GM23338 (cell line): ENCODE measurements around the gene DTL. TPM values are rescaled to one million over a fixed set of nuclear protein-coding genes. Genes with fewer than 3 reads are reported as not detected.

ENCODE experiments used
- ATAC-seq: fragments of 200-7000 bp; cut with Tn5 transposase; 3 replicates; pipeline ENCODE4 v1.9.1; 2020
- DNase-seq: peaks from one replicate; pipeline ENCODE4 v3.0.0-alpha.2; 2015; ENCODE audit warnings: low spot score
- H2AFZ ChIP-seq: fragments of 200-600 bp; sonication (generic); 2 replicates; pipeline ENCODE4 v1.8.0; 2016; ENCODE audit warnings: antibody characterized with exemption, mild to moderate bottlenecking, moderate library complexity
- H3F3A ChIP-seq: fragments of 200-600 bp; sonication (generic); replicated peaks from 2 replicates; pipeline ENCODE4 v1.8.0; 2017; ENCODE audit warnings: antibody characterized with exemption, mixed run types, low read depth
- H3K27ac ChIP-seq: fragments of 200-600 bp; sonication (generic); 2 replicates; pipeline ENCODE4 v1.6.1; 2016; ENCODE audit warnings: low read depth
- H3K27me3 ChIP-seq: fragments of 200-600 bp; sonication (generic); 2 replicates; pipeline ENCODE4 v1.8.0; 2016; ENCODE audit warnings: mild to moderate bottlenecking, mixed run types, moderate library complexity; ENCODE audit not compliant: insufficient read depth
- H3K36me3 ChIP-seq: fragments of 200-600 bp; sonication (generic); 2 replicates; pipeline ENCODE4 v1.8.0; 2016; ENCODE audit warnings: mild to moderate bottlenecking; ENCODE audit not compliant: insufficient read depth
- H3K4me1 ChIP-seq: fragments of 200-600 bp; sonication (generic); 2 replicates; pipeline ENCODE4 v1.8.0; 2016; ENCODE audit warnings: mild to moderate bottlenecking, moderate library complexity; ENCODE audit not compliant: insufficient read depth
- H3K4me2 ChIP-seq: fragments of 200-600 bp; sonication (generic); 2 replicates; pipeline ENCODE4 v1.7.1; 2017; ENCODE audit warnings: mixed run types
- H3K4me3 ChIP-seq: fragments of 200-600 bp; sonication (generic); 2 replicates; pipeline ENCODE4 v1.6.1; 2016; ENCODE audit warnings: mixed run types
- H3K79me2 ChIP-seq: fragments of 200-600 bp; sonication (generic); replicated peaks from 2 replicates; pipeline ENCODE4 v1.8.0; 2017; ENCODE audit warnings: mild to moderate bottlenecking; ENCODE audit not compliant: insufficient read depth
- H3K9me2 ChIP-seq: fragments of 200-600 bp; sonication (generic); 2 replicates; pipeline ENCODE4 v1.8.0; 2017; ENCODE audit not compliant: insufficient read depth
- H4K20me1 ChIP-seq: fragments of 200-600 bp; sonication (generic); replicated peaks from 2 replicates; pipeline ENCODE4 v1.8.0; 2017; ENCODE audit warnings: mild to moderate bottlenecking; ENCODE audit not compliant: insufficient read depth
- H3K27ac Mint-ChIP-seq: 2 replicates; pipeline ENCODE4 v1.8.0; 2020; ENCODE audit warnings: inconsistent platforms, mild to moderate bottlenecking, moderate library complexity, mixed read lengths
- H3K27me3 Mint-ChIP-seq: 3 replicates; pipeline ENCODE4 v1.8.0; 2022; ENCODE audit warnings: low read depth, mild to moderate bottlenecking, moderate library complexity, mixed read lengths, inconsistent platforms; ENCODE audit not compliant: insufficient read depth, poor library complexity
- H3K36me3 Mint-ChIP-seq: 3 replicates; pipeline ENCODE4 v1.8.0; 2021; ENCODE audit warnings: low read depth, mild to moderate bottlenecking, inconsistent platforms, moderate library complexity, mixed read lengths
- H3K4me1 Mint-ChIP-seq: 3 replicates; pipeline ENCODE4 v1.8.0; 2020; ENCODE audit warnings: mild to moderate bottlenecking, inconsistent platforms, mixed read lengths
- H3K4me3 Mint-ChIP-seq: 3 replicates; pipeline ENCODE4 v1.8.0; 2021; ENCODE audit warnings: moderate library complexity, mild to moderate bottlenecking, inconsistent platforms, mixed read lengths
- H3K9me3 Mint-ChIP-seq: 3 replicates; pipeline ENCODE4 v1.8.0; 2020; ENCODE audit warnings: moderate library complexity, mild to moderate bottlenecking, inconsistent platforms, mixed read lengths
- JUNB ChIP-seq: IDR thresholded peaks from one replicate; pipeline ENCODE4 v1.6.1; 2016; ENCODE audit warnings: antibody characterized with exemption; ENCODE audit not compliant: unreplicated experiment
- REST ChIP-seq: IDR thresholded peaks from one replicate; pipeline ENCODE4 v1.6.1; 2018; ENCODE audit warnings: antibody characterized with exemption; ENCODE audit not compliant: unreplicated experiment
- ZNF114 ChIP-seq: fragments of 250-450 bp; sonication (Bioruptor Pico); IDR thresholded peaks from 2 replicates; pipeline ENCODE4 v1.5.0; 2020; ENCODE audit warnings: mild to moderate bottlenecking, moderate library complexity
- ZNF331 ChIP-seq: fragments of 250-450 bp; sonication (Bioruptor Pico); IDR thresholded peaks from 2 replicates; pipeline ENCODE4 v1.5.0; 2020; ENCODE audit warnings: low read depth, mild to moderate bottlenecking, moderate library complexity
- polyA plus RNA-seq: library from polyadenylated mRNA; unstranded; fragments of >200 nt; fragmentation: Nextera tagmentation; extraction: Ambion mirVana; gene quantifications from 2 replicates; pipeline ENCODE4 v1.2.1, GENCODE V29; 2016
- total RNA-seq: library from RNA; depleted of rRNA; stranded (reverse); fragments of >200 nt; shearing (Covaris generic); gene quantifications from 2 replicates; pipeline ENCODE4 v1.2.3, GENCODE V29; 2014
- TF ChIP-seq, protein P1 (sequence below), 2 experiments: fragments of 200-600 bp in 1 of 2; sonication (generic) in 1 of 2; conservative IDR thresholded peaks; 2 replicates each; pipeline versions ENCODE4 v1.5.1 to v1.6.1; 2016 to 2017; ENCODE audit warnings: antibody characterized with exemption in 2 of 2, low read depth in 2 of 2, mild to moderate bottlenecking in 2 of 2, moderate library complexity in 1 of 2

Gene DTL
- total and polyA plus RNA-seq, 2 experiments from 2014 or later = 26.5 to 58.8 TPM

GRCh38 chr1:212077028-212077427 is 41.5 kb downstream of the DTL start:
- DNase-seq = no peak
- Histone ChIP-seq H3K79me2 (no peaks in the 10 kb centered on the region), H3K27me3 (no peaks in the 10 kb centered on the region), H2AFZ (no peak overlapping the region), H3K9me2 (no peaks in the 10 kb centered on the region), H3K4me2 (no peak overlapping the region), H3K27ac (no peak overlapping the region), H3K36me3 (peaks cover 74% of the 10 kb centered on the region), H3K4me1 (no peaks in the 10 kb centered on the region), H3K4me3 (no peak overlapping the region), H4K20me1 (peaks cover 4% of the 10 kb centered on the region), H3F3A (no peaks in the 10 kb centered on the region)
- H3K9me3 Mint-ChIP-seq = no peaks in the 10 kb centered on the region
- H3K4me3 Mint-ChIP-seq = no peak overlapping the region
- peaks cover 46% of the 10 kb centered on the region; the same call in 2 of the 3 replicates for H3K36me3 Mint-ChIP-seq
- H3K27me3 Mint-ChIP-seq = peaks cover 2% of the 10 kb centered on the region
- no peak for ATAC-seq
- TF ChIP-seq ZNF331 (no peak), ZNF114 (no peak), REST (no peak), JUNB (no peak)
- TF ChIP-seq, protein P1, sequence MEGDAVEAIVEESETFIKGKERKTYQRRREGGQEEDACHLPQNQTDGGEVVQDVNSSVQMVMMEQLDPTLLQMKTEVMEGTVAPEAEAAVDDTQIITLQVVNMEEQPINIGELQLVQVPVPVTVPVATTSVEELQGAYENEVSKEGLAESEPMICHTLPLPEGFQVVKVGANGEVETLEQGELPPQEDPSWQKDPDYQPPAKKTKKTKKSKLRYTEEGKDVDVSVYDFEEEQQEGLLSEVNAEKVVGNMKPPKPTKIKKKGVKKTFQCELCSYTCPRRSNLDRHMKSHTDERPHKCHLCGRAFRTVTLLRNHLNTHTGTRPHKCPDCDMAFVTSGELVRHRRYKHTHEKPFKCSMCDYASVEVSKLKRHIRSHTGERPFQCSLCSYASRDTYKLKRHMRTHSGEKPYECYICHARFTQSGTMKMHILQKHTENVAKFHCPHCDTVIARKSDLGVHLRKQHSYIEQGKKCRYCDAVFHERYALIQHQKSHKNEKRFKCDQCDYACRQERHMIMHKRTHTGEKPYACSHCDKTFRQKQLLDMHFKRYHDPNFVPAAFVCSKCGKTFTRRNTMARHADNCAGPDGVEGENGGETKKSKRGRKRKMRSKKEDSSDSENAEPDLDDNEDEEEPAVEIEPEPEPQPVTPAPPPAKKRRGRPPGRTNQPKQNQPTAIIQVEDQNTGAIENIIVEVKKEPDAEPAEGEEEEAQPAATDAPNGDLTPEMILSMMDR (conservative IDR thresholded peaks at IDR 0.05; ENCODE audit: low read depth in 2 of 2) = no peak
- no peak overlapping the region for H3K27ac Mint-ChIP-seq
- H3K4me1 Mint-ChIP-seq = no peaks in the 10 kb centered on the region

DNA sequence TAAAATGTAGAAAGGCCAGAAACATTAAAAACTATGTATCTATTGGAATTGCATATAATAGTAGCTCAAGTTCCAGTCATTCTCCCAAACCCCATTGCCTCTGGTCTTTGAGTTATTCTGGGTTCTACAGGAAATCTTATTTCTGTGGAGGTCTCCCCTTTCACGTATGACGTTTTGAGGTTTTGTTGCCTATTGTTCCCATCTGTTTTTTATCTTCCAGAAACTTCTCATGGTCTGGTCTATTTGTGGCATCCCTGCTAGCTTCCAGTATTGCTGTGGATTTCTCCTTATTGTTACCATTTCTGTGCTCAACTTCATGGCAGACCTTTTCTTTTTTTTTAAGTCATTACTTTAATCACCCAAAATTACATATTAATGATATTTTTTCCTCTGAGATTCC is 43.3 kb downstream of the DTL start:
- Histone ChIP-seq H3K27ac (no peak overlapping the region), H2AFZ (no peak overlapping the region), H4K20me1 (peaks cover 4% of the 10 kb centered on the region), H3K4me1 (no peaks in the 10 kb centered on the region), H3K79me2 (no peaks in the 10 kb centered on the region), H3K36me3 (peaks cover 73% of the 10 kb centered on the region), H3K4me3 (no peak overlapping the region), H3F3A (no peaks in the 10 kb centered on the region), H3K27me3 (no peaks in the 10 kb centered on the region), H3K9me2 (no peaks in the 10 kb centered on the region), H3K4me2 (no peak overlapping the region)
- Mint-ChIP-seq H3K4me1 (no peaks in the 10 kb centered on the region), H3K9me3 (no peaks in the 10 kb centered on the region), H3K27ac (no peak overlapping the region), H3K27me3 (no peaks in the 10 kb centered on the region), H3K36me3 (peaks cover 30% of the 10 kb centered on the region; the same call in 2 of the 3 replicates), H3K4me3 (no peak overlapping the region)
- TF ChIP-seq, protein P1 (conservative IDR thresholded peaks at IDR 0.05; ENCODE audit: low read depth in 2 of 2) = no peak
- DNase-seq (no peak), ATAC-seq (no peak)
